ENCODE measurements around the gene APP.
"Not testable (repeated sequence)": the region's sequence is repeated elsewhere in the genome, so short reads cannot be mapped to it uniquely, and the experiment has no call there.

Gene APP

DNA sequence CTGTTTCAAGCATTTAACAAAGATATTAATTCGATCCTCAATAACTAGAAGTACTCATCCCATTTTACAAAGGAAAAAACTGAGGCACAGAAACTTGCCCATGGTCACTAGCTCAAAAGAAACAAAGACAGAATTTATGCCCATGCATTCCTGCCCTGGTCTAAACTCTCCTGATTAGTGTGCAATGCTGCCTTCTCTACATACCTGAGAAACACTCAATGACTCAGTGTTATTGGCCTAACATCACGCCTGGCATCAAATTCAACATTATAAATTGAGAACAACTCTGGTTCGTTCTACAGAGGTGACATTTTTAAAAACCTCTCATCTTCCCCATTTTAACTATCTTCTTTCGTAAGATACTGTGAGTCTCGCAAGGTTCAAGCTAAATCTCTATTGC is 5.2 kb downstream of the APP start:
- in situ Hi-C loops (cut with MboI; ENCODE audit: low sequenced_read_pairs), result loop anchor here (25.0 kb wide), 1 partner anchor 553 kb away; the partner anchor contains the start of gene MRPL39

DNA sequence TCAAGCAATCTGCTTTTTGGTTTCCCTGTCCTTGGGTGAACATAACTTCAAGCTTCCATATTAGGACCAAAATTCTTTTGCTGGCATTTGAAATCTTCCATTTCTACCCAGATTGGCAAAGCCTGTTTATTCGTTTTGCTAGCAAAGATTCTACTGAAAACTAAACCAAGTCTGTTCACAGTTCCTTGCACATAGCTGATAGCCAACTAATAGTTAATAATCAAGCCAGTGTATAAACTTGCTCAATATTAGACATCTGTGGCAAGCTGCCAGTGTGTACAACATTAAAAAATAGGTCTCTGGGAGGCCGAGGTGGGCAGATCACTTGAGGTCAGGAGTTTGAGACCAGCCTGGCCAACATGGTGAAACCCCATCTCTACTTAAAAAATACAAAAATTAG is 6.3 kb downstream of the APP start:
- in situ Hi-C loops (cut with MboI; ENCODE audit: low sequenced_read_pairs), result loop anchor here (25.0 kb wide), 1 partner anchor 552 kb away; the partner anchor contains the start of gene MRPL39

DNA sequence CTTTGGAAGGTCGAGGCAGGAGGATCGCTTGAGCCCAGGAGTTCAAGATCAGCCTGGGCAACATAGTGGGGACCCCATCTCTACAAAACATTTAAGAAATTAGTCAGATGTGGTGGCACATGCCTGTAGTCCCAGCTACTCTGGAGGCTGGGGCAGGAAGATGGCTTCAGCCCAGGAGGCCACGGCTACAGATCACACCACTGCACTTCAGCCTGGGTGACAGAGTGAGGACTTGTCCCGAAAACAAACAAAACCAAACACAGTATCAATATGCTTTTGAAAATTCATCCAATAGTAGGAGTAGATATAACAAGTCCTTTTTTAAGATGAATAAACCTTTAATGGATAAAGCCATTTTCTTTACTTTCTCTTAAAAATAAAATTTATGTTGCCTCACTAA is 8.5 kb downstream of the APP start:
- in situ Hi-C loops (cut with MboI; ENCODE audit: low sequenced_read_pairs), result loop anchor here (25.0 kb wide), 1 partner anchor 550 kb away; the partner anchor contains the start of gene MRPL39

DNA sequence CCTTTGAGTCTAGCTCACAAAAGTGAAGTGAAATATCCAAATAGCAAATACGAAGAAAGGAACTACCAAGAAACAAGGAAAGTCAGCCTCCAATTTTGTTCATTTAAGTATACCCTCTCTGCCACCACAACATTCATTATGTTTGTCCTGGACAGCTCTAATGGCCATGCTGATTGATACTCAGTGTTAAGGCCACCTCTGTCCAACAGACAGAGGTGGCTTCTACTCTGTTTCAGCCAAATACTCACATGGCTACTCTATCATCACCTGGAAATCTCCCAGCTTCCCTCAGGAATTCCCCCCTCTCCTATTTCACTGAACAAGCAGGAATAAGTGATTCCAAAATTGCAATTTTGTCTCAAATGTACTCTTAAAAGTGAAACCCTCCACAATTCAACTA is 10.7 kb downstream of the APP start:
- in situ Hi-C loops (cut with MboI; ENCODE audit: low sequenced_read_pairs), result loop anchor here (25.0 kb wide), 1 partner anchor 548 kb away; the partner anchor contains the start of gene MRPL39

DNA sequence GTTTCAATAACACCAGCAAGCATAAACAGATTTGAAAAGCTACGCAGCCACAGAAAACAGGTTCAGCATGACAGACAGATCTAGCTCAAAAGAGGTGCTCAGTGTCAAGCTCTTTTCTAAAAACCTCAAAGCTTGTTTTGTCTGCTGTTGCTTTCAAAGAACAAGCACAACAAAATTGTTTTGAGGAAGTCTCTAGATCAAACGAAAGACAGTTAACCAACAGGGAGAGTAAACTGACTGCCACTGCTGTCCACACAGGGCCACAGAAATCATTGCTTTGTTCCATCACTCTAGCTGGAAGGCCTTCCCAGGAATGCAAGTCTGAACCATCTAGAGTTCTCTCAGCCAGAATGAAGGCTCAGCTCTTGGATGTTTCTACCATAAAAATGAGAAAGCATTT is 12.8 kb downstream of the APP start:
- in situ Hi-C loops (cut with MboI; ENCODE audit: low sequenced_read_pairs), result loop anchor here (25.0 kb wide), 1 partner anchor 546 kb away; the partner anchor contains the start of gene MRPL39

DNA sequence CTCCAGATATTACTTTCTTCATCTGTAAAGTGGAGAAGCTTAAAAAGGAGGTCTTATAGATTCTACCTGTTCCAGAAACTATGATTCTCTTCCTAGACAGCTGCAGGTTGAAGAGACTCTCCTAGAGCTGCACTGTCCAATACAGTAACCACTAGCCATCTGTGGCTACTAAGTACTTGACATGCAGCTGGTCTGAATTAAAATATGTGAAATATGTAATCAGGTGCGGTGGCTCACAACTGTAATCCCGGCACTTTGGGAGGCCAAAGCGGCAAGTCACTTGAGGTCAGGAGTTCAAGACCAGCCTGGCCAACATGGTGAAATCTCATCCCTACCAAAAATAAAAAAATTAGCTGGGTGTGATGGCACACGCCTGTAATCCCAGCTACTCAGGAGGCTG is 15.8 kb downstream of the APP start:
- in situ Hi-C loops (cut with MboI; ENCODE audit: low sequenced_read_pairs), result loop anchor here (25.0 kb wide), 1 partner anchor 542 kb away; the partner anchor contains the start of gene MRPL39

DNA sequence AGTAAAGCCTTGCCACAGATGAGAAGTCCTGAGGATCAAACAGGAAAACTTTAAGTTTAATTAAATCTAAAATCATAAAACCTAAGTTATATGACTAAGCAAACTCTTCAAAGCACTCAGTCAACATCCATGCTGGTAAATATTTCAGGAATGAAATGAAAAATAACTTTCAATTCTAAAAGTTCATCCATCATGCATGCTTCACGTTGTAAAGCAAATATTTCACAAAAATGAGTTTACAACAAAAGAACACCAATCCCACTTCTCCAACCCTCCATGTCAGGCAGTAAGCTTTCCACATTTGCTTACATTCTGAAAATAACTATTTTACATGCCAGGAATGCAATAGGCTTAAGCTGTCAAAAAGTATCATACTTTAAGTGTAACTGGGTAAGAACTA is 16.8 kb downstream of the APP start:
- in situ Hi-C loops (cut with MboI; ENCODE audit: low sequenced_read_pairs), result loop anchor here (25.0 kb wide), 1 partner anchor 541 kb away; the partner anchor contains the start of gene MRPL39

DNA sequence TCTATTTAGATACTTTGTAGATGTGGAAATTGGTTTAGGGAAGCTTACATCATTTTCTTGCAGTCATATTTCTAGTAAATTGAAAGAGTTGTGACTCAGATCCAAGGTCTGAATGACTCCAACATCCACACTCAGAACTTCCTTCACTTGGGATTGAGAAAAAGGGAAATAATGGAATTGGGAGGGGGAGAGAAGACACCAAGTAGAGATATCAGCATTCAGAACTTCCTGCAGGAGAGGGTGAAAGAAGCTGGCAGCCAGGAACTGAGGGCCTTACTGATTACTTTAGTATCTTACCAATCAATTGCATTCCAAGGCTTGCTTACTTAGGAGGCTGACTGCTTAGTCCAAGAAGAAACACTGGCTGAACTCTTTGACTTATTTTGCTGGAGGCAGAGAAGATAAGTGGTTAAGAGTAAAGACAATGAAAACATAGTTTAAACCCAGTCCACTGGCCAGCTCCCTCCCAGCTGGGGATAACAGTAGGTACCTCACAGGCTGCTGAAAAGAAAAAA is 21.7 kb downstream of the APP start:
- in situ Hi-C loops (cut with MboI; ENCODE audit: low sequenced_read_pairs), result no loop called here

DNA sequence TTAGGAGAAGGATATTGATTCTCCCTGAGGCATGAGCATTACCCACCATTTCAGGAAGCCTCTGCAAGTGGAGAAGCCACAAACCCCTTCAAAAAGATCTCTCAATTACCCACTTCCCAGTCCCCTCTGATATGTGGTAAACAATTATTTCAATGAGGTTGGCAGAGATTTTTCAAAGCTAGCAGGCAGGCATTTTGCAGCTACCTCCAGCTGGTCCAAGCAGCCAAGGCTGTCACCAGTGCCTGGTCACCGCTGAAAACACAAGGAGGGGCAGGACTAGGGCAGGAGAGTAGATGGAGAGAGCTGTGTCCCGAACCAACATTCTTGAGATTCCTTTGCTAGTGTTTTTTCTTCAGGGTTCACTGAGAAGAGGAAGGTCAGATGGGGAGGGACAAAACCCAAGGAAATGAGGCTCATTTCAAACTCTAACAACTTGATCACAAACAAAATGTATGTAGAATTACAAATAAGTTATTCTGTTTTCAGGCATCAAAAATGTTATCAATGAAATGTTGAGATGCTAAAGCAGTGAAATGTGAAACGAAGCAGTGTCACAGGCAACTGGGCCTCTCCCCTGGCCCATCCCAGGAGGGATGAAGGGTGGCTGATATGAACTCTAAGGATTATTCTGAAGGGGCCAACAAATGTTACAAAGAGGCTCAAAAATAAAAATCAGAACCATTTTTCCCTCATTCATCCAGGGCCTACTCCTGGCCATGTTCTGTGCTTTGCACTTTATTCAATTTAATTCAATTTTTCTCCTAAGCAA is 22.3 kb downstream of the APP start:
- in situ Hi-C loops (cut with MboI; ENCODE audit: low sequenced_read_pairs), result no loop called here

DNA sequence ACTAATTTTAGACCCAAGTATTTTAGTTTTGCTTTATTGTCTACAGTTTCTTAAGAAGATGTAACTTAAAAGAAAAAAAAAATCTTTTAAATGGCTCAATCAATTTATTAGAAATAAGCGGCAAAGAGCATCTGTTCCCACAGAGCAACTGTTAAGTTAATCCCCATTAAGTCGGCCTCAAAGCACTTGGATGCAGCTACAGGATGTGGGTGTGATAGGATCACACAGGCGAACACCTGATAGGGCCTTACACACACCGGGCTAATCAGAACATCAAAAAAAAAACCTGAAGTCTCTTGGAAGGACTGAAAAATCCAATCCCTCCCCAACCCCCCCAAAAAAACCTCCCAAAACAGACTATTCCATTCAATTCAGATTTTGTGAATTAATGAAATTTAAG is 23.0 kb downstream of the APP start:
- in situ Hi-C loops (cut with MboI; ENCODE audit: low sequenced_read_pairs), result no loop called here

DNA sequence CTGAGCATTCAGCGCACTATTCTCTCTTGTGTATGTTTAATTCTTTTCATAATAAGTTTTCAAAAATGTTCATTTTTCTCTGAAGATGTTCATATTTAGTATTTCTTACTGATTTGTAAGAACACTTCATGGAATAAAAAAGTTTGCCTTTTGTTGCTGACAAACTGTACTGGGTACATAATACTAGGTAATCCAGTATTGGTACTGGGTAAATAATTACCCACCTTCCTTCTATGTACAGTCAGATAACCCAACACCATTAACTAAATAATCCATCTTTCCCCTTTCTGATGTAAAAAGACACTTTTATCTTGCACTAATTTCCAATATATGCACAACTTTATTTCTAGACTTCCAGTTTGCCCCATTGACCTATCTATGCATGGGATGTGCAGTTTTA is 23.9 kb downstream of the APP start:
- in situ Hi-C loops (cut with MboI; ENCODE audit: low sequenced_read_pairs), result no loop called here

DNA sequence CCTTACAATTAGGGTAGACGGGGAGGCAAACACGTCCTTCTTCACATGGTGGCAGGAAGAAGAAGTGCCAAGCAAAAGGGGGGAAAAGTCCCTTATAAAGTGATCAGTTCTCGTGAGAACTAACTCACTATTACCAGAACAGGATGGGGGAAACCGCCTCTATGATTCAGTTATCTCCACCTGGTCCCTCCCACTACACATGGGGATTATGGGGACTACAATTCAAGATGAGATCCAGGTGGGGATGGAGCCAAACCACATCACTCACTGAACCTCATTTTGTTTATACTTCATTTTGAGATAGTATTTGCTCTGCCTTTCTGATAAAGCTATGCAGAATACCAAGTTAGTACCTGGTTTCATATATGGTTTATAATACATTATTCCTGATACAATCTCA is 26.5 kb downstream of the APP start:
- in situ Hi-C loops (cut with MboI; ENCODE audit: low sequenced_read_pairs), result no loop called here

DNA sequence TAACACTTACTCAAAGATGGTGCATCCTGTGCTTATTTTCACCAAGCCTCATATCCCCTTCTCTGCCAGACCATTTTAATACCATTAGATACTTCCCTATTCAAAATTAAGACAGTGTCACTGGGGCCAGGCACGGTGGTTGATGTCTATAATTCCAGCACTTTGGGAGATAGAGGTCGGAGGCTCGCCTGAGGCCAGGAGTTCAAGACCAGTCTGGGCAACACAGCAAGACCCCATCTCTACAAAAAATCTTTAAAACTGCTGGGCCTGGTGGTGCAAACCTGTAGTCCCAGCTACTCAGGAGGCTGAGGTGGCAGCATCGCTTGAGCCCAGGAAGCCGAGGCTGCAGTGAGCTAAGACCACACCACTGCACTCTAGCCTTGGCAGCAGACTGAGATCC is 28.2 kb downstream of the APP start:
- in situ Hi-C loops (cut with MboI; ENCODE audit: low sequenced_read_pairs), result no loop called here

DNA sequence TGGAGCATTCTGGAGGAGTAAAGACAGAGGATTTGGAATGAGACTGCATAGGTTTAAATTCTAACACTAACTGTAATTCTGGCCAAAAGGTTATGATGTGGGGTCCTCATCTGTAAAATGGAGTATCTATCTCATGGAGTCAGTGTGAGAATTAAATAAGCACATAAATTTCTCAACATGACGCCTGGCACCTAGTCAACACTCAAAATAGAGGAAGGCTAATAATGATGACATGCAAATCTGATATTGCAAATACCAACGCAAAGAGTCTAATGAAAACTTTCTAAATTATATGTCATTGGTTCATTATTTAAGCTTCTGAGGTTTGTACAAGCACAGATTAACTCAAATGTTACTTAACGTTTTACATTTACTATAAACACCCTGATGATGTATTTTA is 29.6 kb downstream of the APP start:
- in situ Hi-C loops (cut with MboI; ENCODE audit: low sequenced_read_pairs), result no loop called here

DNA sequence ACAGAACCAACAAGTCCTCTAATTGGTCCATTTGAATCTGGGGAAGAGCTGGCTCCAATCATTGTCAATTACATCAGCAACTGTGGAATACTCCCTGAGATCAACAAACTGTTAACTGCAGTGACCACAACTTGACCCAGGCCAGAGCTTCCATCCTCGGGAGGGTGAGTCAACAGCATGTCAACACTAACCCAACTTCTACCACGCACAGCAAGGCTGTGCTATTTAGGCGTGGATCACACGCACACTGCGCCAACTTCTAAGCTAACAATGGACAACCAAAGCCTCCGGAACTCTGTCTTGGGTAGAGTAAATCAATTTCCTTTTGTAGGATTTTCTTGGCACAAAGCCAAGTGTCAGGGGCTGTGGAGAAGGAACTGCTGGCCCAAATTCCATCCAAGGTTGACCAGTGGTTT is 30.4 kb downstream of the APP start:
- in situ Hi-C loops (cut with MboI; ENCODE audit: low sequenced_read_pairs), result no loop called here

DNA sequence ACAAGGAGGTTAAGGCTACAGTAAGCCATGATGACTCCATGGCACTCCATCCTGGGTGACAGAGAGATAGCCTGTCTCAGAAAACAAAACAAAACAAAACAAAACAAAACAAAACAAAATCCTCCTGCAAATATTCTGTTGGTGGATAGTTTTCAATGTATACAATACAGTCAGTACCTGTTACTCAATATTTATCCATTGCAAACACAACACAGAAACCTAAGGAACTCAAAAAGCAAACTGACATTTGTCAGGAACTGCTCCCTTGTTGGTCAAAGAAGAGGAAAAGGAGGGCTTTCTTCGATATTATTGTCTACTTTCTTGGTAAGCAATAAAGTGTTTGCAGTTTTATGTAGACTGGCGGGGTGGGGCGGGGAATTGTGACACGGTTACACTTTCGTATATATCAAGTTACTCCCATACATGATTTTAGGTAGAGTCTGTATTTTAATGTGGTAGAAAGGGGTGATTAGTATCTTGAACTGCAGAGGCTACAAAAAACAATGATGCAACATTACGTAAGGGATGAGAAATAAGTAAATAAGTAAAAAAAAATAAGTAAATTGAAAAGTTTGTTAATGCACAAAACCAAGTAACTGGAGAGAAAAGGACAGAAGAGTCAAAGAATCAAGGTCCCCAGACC is 31.8 kb downstream of the APP start:
- in situ Hi-C loops (cut with MboI; ENCODE audit: low sequenced_read_pairs), result no loop called here

DNA sequence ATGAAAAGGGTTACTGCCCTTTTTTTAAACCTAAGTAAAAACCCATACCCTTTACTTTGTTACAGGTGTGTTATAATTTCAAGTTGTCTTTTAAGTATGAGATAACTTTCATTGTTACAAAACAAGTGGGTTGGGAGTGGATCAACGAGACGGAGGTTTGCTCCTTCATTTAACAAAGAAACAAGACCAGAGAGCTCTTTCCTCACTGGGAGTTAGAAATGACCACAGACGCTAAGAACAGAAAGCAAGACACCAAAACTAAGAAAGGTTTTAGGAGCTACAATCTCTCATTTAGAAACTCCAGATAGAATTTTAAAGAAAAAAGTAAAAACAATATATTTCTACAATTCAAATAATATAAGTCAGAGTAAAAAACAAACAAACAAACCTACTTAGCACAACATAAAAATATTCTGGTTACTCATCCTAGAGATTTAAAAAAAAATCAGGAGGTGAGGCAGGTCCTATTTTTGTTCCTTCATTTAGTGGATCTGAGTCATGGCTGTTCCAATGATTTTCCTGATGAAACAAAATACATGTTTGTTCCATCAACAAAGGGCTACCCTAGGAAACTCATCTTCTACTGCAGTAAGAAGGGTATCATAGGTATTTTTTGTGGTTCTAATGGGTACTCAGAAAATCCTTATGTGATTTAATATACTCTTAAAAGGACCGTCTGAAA is 33.0 kb downstream of the APP start:
- in situ Hi-C loops (cut with MboI; ENCODE audit: low sequenced_read_pairs), result no loop called here

DNA sequence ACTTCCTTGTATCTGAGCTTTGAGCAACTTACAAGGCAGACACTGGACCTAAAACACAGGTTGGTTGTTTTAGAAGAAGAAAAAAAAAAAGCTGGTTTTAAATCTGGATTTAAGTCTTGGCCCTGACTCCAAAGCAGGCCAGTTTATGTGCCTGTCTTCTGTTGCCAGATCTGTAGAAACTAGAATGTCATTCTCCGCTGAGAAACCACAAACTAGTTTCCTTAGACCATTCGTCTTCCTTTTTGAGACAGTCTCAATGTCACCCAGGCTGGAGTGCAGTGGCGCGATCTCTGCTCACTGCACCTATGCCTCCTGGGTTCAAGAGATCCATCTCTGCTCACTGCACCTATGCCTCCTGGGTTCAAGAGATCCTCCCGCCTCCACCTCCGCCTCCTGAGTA is 33.9 kb downstream of the APP start:
- in situ Hi-C loops (cut with MboI; ENCODE audit: low sequenced_read_pairs), result no loop called here

DNA sequence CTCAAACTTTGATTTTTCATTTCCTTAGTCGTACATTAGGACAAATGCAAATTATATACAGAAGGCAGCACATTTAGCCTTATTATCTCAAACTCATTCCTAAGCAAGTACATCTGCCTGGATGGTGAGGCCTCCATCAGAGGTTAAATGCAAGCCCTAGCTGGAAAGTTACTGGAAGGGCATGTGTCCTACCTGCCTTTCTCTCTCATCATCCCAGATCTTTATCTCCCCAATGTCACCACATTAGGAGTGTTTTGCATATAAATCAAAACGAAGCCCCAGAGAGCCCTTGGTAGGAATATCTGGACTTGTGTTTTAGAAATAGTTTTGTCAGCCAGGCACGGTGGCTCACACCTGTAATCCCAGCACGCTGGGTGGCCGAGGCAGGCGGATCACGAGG is 35.0 kb downstream of the APP start:
- in situ Hi-C loops (cut with MboI; ENCODE audit: low sequenced_read_pairs), result no loop called here

DNA sequence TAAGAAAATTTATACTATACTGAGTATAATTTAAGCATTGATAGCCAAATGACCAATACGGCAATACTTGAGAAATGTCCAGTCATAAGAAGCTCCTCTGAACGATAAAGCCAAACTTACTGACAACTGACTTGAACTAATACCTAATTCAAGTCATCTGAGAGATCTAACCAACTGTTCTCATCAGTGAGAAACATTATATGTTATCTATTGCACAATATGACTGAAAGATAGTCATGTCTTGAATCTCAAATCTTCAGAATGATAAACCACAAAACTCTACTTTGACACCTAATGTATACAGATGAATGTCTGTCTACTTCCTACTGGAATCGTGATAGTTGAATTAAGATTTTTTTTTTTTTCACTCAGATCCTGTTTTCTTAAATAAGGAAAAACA is 39.0 kb downstream of the APP start:
- in situ Hi-C loops (cut with MboI; ENCODE audit: low sequenced_read_pairs), result no loop called here

DNA sequence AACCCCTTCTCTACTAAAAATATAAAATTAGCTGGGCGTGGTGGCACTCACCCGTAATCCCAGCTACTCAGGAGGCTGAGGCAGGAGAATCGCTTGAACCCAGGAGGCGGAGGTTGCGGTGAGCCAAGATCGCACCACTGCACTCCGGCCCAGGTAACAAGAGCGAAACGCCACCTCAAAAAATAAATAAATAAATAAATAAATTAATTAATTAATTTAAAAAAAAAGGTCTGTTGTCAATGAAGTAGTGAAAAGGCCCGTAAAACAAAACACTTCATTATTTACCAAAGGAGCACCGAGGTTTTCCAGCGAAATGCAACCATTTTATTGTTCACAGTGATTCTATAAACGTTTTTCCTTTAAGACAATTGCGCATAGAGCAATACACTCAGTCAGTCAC is 39.5 kb downstream of the APP start:
- in situ Hi-C loops (cut with MboI; ENCODE audit: low sequenced_read_pairs), result not testable (repeated sequence)

All from HL-60/S4 treated with retinoic acid at 250 ng/mL for 4 days and 3 days (cell line).